HepG2 (cell line): ENCODE data around the gene PARK7. TPM values are rescaled to one million over a fixed set of nuclear protein-coding genes. Genes with fewer than 3 reads are reported as not detected.

Source experiments
- MEIS1 ChIP-seq: sonication (generic); formaldehyde crosslinking; IDR thresholded peaks from 2 replicates; pipeline ENCODE4 v1.9.0; 2021; ENCODE audit warnings: mild to moderate bottlenecking, missing genetic modification reagents, moderate library complexity, borderline replicate concordance
- PCBP2 ChIP-seq: fragments of 200-400 bp; formaldehyde crosslinking; optimal IDR thresholded peaks from 2 replicates; pipeline ENCODE3; 2018; ENCODE audit warnings: low read length, low read depth; ENCODE audit not compliant: poor library complexity, severe bottlenecking
- POLR2G ChIP-seq: fragments of 200-400 bp; formaldehyde crosslinking; IDR thresholded peaks from 2 replicates; pipeline ENCODE4 v1.6.1; 2018; ENCODE audit warnings: mild to moderate bottlenecking, low read depth, low read length, moderate library complexity
- SALL2 ChIP-seq: sonication (generic); formaldehyde crosslinking; IDR thresholded peaks from 2 replicates; pipeline ENCODE4 v1.8.1; 2023; ENCODE audit warnings: mild to moderate bottlenecking, missing genetic modification reagents, inconsistent platforms
- SP5 ChIP-seq: IDR thresholded peaks from 2 replicates; pipeline ENCODE4 v1.6.1; 2016; ENCODE audit warnings: low read depth, borderline replicate concordance
- ZFAT ChIP-seq: sonication (generic); formaldehyde crosslinking; conservative IDR thresholded peaks from 2 replicates; pipeline ENCODE4 v1.8.1; 2023; ENCODE audit warnings: missing genetic modification reagents, inconsistent platforms
- ZGPAT ChIP-seq: IDR thresholded peaks from 2 replicates; pipeline ENCODE4 v1.6.1; 2016; ENCODE audit warnings: mild to moderate bottlenecking
- ZNF160 ChIP-seq: sonication (generic); formaldehyde crosslinking; IDR thresholded peaks from 2 replicates; pipeline ENCODE4 v1.8.0; 2022; ENCODE audit warnings: mild to moderate bottlenecking, inconsistent platforms, missing genetic modification reagents
- ZNF543 ChIP-seq: sonication (generic); formaldehyde crosslinking; IDR thresholded peaks from 2 replicates; pipeline ENCODE4 v1.4.0; 2020; ENCODE audit warnings: mild to moderate bottlenecking, missing genetic modification reagents
- ZNF562 ChIP-seq: sonication (generic); formaldehyde crosslinking; IDR thresholded peaks from 2 replicates; pipeline ENCODE4 v1.8.0; 2022; ENCODE audit warnings: missing genetic modification reagents, borderline replicate concordance
- ZNF7 ChIP-seq: IDR thresholded peaks from 2 replicates; pipeline ENCODE4 v1.6.1; 2016; ENCODE audit warnings: missing biosample characterization, missing genetic modification reagents
- ZNF749 ChIP-seq: sonication (generic); formaldehyde crosslinking; IDR thresholded peaks from 2 replicates; pipeline ENCODE4 v1.8.0; 2022; ENCODE audit warnings: mild to moderate bottlenecking, missing genetic modification reagents, moderate library complexity, borderline replicate concordance
- polyA plus RNA-seq, 8 experiments: library from polyadenylated mRNA; depleted of rRNA in 3 of 8; stranded (reverse) in 7 of 8; unstranded in 1 of 8; fragments of >200 nt; fragmentation: Illumina TruSeq in 4 of 8; extraction: Trizol in 4 of 8; gene quantifications; 2 replicates each; pipeline versions ENCODE4 v1.2.1 to v1.2.3, GENCODE V29; 2011 to 2016; ENCODE audit warnings: low read depth in 4 of 8, missing spikeins in 1 of 8, mixed read lengths in 1 of 8; ENCODE audit not compliant: insufficient read depth in 1 of 8
- total RNA-seq, 5 experiments: library from RNA; depleted of rRNA; stranded (reverse); fragments of >200 nt; fragmentation: Illumina TruSeq; extraction: Trizol; gene quantifications; 2 replicates each; pipeline ENCODE4 v1.2.3, GENCODE V29; 2016; ENCODE audit warnings: low read depth in 1 of 5
- TF ChIP-seq, protein P1 (sequence below), 2 experiments: fragments of 450-650 bp in 1 of 2; sonication (generic) in 1 of 2; formaldehyde crosslinking in 1 of 2; IDR thresholded peaks; 2 replicates each; pipeline versions ENCODE4 v1.6.1 to v1.8.0; 2016 to 2022; ENCODE audit warnings: antibody characterized with exemption in 1 of 2, mild to moderate bottlenecking in 1 of 2, missing genetic modification reagents in 1 of 2
- TF ChIP-seq, protein P2 (sequence below): sonication (generic); formaldehyde crosslinking; IDR thresholded peaks from 2 replicates; pipeline ENCODE4 v1.8.0; 2022; ENCODE audit warnings: missing genetic modification reagents, mild to moderate bottlenecking, moderate library complexity, borderline replicate concordance
- TF ChIP-seq, protein P3 (sequence below): sonication (generic); formaldehyde crosslinking; IDR thresholded peaks from 2 replicates; pipeline ENCODE4 v1.4.0; 2020; ENCODE audit warnings: missing genetic modification reagents; ENCODE audit errors: not compliant biosample characterization

PARK7 gene
- total and polyA plus RNA-seq, 2 of the 13 experiments (the other 11 are each of a cell fraction or from before 2014, with no cell fraction given) = 212 to 296 TPM

- TF ChIP-seq, protein P1, sequence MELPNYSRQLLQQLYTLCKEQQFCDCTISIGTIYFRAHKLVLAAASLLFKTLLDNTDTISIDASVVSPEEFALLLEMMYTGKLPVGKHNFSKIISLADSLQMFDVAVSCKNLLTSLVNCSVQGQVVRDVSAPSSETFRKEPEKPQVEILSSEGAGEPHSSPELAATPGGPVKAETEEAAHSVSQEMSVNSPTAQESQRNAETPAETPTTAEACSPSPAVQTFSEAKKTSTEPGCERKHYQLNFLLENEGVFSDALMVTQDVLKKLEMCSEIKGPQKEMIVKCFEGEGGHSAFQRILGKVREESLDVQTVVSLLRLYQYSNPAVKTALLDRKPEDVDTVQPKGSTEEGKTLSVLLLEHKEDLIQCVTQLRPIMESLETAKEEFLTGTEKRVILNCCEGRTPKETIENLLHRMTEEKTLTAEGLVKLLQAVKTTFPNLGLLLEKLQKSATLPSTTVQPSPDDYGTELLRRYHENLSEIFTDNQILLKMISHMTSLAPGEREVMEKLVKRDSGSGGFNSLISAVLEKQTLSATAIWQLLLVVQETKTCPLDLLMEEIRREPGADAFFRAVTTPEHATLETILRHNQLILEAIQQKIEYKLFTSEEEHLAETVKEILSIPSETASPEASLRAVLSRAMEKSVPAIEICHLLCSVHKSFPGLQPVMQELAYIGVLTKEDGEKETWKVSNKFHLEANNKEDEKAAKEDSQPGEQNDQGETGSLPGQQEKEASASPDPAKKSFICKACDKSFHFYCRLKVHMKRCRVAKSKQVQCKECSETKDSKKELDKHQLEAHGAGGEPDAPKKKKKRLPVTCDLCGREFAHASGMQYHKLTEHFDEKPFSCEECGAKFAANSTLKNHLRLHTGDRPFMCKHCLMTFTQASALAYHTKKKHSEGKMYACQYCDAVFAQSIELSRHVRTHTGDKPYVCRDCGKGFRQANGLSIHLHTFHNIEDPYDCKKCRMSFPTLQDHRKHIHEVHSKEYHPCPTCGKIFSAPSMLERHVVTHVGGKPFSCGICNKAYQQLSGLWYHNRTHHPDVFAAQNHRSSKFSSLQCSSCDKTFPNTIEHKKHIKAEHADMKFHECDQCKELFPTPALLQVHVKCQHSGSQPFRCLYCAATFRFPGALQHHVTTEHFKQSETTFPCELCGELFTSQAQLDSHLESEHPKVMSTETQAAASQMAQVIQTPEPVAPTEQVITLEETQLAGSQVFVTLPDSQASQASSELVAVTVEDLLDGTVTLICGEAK (IDR thresholded peaks at IDR 0.05) = no peak
- TF ChIP-seq, protein P1 (CRISPR knock-in tag; IDR thresholded peaks at IDR 0.05) = peak; percentile 34; the same call in 1 of the 2 replicates
- TF ChIP-seq, protein P2, sequence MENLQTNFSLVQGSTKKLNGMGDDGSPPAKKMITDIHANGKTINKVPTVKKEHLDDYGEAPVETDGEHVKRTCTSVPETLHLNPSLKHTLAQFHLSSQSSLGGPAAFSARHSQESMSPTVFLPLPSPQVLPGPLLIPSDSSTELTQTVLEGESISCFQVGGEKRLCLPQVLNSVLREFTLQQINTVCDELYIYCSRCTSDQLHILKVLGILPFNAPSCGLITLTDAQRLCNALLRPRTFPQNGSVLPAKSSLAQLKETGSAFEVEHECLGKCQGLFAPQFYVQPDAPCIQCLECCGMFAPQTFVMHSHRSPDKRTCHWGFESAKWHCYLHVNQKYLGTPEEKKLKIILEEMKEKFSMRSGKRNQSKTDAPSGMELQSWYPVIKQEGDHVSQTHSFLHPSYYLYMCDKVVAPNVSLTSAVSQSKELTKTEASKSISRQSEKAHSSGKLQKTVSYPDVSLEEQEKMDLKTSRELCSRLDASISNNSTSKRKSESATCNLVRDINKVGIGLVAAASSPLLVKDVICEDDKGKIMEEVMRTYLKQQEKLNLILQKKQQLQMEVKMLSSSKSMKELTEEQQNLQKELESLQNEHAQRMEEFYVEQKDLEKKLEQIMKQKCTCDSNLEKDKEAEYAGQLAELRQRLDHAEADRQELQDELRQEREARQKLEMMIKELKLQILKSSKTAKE (CRISPR knock-in tag) = peak; percentile 55; the same call in 1 of the 2 replicates
- TF ChIP-seq ZNF543 = 0 out of 2 replicates have a peak, but pooled peaks have one; percentile 32
- TF ChIP-seq SALL2 (CRISPR knock-in tag) = no peak
- 0 out of 2 replicates have a peak, but pooled peaks have one; percentile 4 for TF ChIP-seq ZGPAT (CRISPR knock-in tag)
- no peak for TF ChIP-seq ZNF160 (CRISPR knock-in tag)
- TF ChIP-seq POLR2G = peak; percentile 62
- TF ChIP-seq SP5 (CRISPR knock-in tag) = no peak
- TF ChIP-seq ZFAT = no peak
- TF ChIP-seq, protein P3, sequence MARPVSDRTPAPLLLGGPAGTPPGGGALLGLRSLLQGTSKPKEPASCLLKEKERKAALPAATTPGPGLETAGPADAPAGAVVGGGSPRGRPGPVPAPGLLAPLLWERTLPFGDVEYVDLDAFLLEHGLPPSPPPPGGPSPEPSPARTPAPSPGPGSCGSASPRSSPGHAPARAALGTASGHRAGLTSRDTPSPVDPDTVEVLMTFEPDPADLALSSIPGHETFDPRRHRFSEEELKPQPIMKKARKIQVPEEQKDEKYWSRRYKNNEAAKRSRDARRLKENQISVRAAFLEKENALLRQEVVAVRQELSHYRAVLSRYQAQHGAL (CRISPR knock-in tag) = peak; percentile 19
- TF ChIP-seq MEIS1 (CRISPR knock-in tag) = 0 out of 2 replicates have a peak, but pooled peaks have one; percentile 44
- 0 out of 2 replicates have a peak, but pooled peaks have one; percentile 2 for TF ChIP-seq ZNF7 (CRISPR knock-in tag)
- no peak for TF ChIP-seq ZNF562
- no peak for TF ChIP-seq ZNF749 (CRISPR knock-in tag)
- no peak for TF ChIP-seq PCBP2
Observed at GRCh38 chr1:8010080-8010664, 48.7 kb downstream of the PARK7 start (continued).
